GM12801 (cell line): ENCODE measurements around the gene COL5A3.

ENCODE experiments used
- TF ChIP-seq, protein P1 (sequence below): IDR thresholded peaks from one replicate; pipeline ENCODE4 v1.5.1; 2011; ENCODE audit warnings: control low read depth; ENCODE audit not compliant: insufficient read length; ENCODE audit errors: extremely low read depth

Gene COL5A3

GRCh38 chr19:9968820-9969687 lies 41.2 kb downstream of the COL5A3 start:
- TF ChIP-seq, protein P1, sequence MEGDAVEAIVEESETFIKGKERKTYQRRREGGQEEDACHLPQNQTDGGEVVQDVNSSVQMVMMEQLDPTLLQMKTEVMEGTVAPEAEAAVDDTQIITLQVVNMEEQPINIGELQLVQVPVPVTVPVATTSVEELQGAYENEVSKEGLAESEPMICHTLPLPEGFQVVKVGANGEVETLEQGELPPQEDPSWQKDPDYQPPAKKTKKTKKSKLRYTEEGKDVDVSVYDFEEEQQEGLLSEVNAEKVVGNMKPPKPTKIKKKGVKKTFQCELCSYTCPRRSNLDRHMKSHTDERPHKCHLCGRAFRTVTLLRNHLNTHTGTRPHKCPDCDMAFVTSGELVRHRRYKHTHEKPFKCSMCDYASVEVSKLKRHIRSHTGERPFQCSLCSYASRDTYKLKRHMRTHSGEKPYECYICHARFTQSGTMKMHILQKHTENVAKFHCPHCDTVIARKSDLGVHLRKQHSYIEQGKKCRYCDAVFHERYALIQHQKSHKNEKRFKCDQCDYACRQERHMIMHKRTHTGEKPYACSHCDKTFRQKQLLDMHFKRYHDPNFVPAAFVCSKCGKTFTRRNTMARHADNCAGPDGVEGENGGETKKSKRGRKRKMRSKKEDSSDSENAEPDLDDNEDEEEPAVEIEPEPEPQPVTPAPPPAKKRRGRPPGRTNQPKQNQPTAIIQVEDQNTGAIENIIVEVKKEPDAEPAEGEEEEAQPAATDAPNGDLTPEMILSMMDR, result no peak

GRCh38 chr19:9967326-9967725 lies 43.0 kb downstream of the COL5A3 start:
- TF ChIP-seq, protein P1, result no peak

GRCh38 chr19:9966448-9966847 lies 43.9 kb downstream of the COL5A3 start:
- TF ChIP-seq, protein P1, result no peak

DNA sequence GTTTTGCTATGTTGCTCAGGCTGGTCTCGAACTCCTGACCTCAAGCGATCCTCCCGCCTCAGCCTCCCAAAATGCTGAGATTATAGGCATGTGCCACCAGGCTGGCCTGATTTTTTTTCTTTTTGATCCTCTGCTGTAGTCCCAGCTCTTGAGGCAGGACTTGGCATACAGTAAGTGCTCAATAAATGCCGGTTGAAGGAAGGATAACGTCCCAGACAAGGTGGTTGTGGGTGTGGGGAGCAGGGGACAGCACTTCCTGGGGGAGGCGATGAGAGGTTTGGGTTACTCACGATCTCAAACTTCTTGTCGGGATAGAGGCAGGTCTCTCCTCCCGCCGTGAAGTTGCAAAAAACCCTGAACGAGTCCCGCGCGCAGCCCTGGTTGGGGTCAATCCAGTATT lies 44.3 kb downstream of the COL5A3 start:
- TF ChIP-seq, protein P1, result no peak

DNA sequence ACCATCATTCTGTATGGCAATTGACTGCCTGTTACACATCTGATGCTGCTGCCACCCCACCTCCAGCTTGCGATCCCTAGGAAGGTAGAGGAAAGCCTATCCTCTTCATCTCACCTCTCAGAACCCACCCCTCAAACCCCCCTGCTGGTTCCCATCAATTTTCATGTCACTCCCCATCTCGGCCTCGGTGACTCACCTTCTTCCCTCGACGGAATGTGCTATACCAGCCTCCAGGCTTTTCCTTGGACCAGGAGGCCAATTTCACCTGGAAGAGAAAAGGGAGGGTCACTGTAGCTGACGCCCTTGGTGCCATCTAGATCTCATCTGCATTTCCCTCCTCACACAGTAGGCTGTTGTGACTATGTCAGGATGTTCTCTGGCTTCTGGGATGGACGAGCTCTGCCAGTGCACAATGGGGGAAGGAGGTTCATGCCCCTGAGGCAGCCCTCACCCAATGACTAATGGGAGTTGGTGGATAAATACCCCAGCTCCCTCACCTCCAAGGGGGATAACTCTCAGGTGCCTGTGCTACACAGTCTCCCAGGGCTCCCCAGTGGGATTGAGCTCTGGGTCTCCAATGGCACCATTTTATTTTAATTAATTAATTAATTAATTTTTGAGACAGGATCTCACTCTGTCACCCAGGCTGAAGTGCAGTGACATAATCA lies 47.5 kb downstream of the COL5A3 start:
- TF ChIP-seq, protein P1, result no peak

DNA sequence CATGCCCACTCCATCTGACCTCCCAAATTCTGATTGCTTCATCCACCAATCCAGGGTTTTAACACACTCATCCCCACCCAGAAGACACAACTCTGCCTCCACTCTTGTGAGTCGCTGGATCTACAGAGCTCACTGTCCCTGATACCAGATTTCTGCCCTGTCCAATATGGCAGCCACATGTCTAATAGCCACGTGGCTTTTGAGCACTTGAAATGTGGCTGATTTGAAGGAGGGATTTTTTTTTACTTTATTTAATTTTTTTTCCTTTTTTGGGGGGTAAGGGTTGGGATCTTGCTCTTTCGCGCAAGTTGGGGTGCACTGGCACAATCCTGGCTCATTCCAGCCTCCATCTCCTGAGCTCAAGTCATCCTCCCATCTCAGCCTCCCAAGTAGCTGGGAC lies 49.2 kb downstream of the COL5A3 start:
- TF ChIP-seq, protein P1, result no peak

DNA sequence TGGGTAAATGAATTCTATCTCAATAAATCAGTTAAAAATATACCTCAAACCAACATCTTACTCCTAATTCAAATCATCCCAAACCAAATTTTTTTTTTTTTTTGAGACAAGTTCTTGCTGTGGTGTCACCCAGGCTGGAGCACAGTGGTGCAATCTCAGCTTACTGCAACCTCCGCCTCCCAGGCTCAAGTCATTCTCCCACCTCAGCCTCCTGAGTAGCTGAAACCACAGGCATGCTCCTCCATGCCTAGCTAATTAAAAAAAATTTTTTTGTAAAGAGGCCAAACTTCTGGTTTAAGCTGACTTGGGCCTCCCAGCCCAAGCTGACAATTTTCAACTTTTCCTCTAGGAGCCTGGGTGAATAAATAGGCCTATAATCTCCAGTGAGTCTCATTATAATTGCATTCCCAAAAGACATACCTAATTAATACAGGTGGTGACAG lies 51.9 kb downstream of the COL5A3 start:
- TF ChIP-seq, protein P1, result no peak
